Neutrophil (primary cell): Measurements from ENCODE around the gene PTPRD.

ENCODE experiments used
- H3K27ac ChIP-seq: fragments of 200-600 bp; sonication (generic); 2 replicates; pipeline ENCODE4 v1.5.1; 2016; ENCODE audit warnings: mild to moderate bottlenecking, moderate library complexity
- H3K27me3 ChIP-seq: fragments of 200-600 bp; sonication (generic); 2 replicates; pipeline ENCODE4 v1.6.0; 2016; ENCODE audit warnings: mild to moderate bottlenecking
- H3K36me3 ChIP-seq: fragments of 200-600 bp; sonication (generic); 2 replicates; pipeline ENCODE4 v1.5.1; 2017
- H3K4me1 ChIP-seq, 2 experiments: fragments of 200-600 bp in 1 of 2; sonication (generic) in 1 of 2; 1 replicate in 1 of 2; 2 replicates in 1 of 2; pipeline versions ENCODE4 v1.5.1 to v1.6.1; 2013 to 2016; ENCODE audit warnings: low read depth in 1 of 2, low read length in 1 of 2, mild to moderate bottlenecking in 1 of 2, moderate library complexity in 1 of 2; ENCODE audit not compliant: control insufficient read depth in 1 of 2, insufficient read depth in 1 of 2
- H3K4me3 ChIP-seq, 2 experiments: fragments of 200-600 bp in 1 of 2; sonication (generic) in 1 of 2; 1 replicate in 1 of 2; 2 replicates in 1 of 2; pipeline ENCODE4 v1.5.1; 2013 to 2016; ENCODE audit warnings: low read depth in 1 of 2, low read length in 1 of 2, mild to moderate bottlenecking in 1 of 2, moderate library complexity in 1 of 2
- H3K9me3 ChIP-seq: fragments of 200-600 bp; sonication (generic); 2 replicates; pipeline ENCODE4 v1.5.1; 2016
- CTCF ChIP-seq: fragments of 200-600 bp; sonication (generic); IDR thresholded peaks from 2 replicates; pipeline ENCODE4 v1.5.1; 2016; ENCODE audit warnings: antibody characterized with exemption

The PTPRD gene

GRCh38 chr9:10612641-10613398, at the start of gene PTPRD:
PTPRD (minus strand) TSS chr9:10613002.
- Histone ChIP-seq H3K4me1 (no peaks in the 10 kb centered on the region), H3K36me3 (no peaks in the 10 kb centered on the region), H3K4me3 (no peak within 1 kb of the TSS), H3K27ac (no peak within 1 kb of the TSS), H3K27me3 (peaks cover 75% of the 10 kb centered on the region), H3K9me3 (no peaks in the 10 kb centered on the region)
- no peak for TF ChIP-seq CTCF

GRCh38 chr9:10661994-10662393, 49.2 kb upstream of the PTPRD start:
- no peaks in the 10 kb centered on the region for H3K36me3 ChIP-seq
- H3K27me3 ChIP-seq, result no peaks in the 10 kb centered on the region
- no peak overlapping the region for H3K4me3 ChIP-seq
- H3K9me3 ChIP-seq, result peaks cover 3% of the 10 kb centered on the region
- TF ChIP-seq CTCF, result no peak
- H3K4me1 ChIP-seq, result no peaks in the 10 kb centered on the region
- H3K27ac ChIP-seq, result no peak overlapping the region

- H3K36me3 ChIP-seq, result no peaks in the 10 kb centered on the region
- no peak for TF ChIP-seq CTCF
These were observed 48.6 kb upstream of the PTPRD start for GRCh38 chr9:10661376-10661775.

GRCh38 chr9:10651012-10651411, 38.2 kb upstream of the PTPRD start:
- no peaks in the 10 kb centered on the region for H3K27me3 ChIP-seq
- no peaks in the 10 kb centered on the region for H3K36me3 ChIP-seq
- H3K4me3 ChIP-seq, result no peak overlapping the region
- TF ChIP-seq CTCF, result no peak
- no peak overlapping the region for H3K27ac ChIP-seq
- no peaks in the 10 kb centered on the region for H3K9me3 ChIP-seq
- H3K4me1 ChIP-seq, result no peaks in the 10 kb centered on the region

More at GRCh38 chr9:10661376-10661775, 48.6 kb upstream of the PTPRD start:
- Histone ChIP-seq H3K27me3 (no peaks in the 10 kb centered on the region), H3K4me3 (no peak overlapping the region), H3K27ac (no peak overlapping the region), H3K9me3 (peaks cover 3% of the 10 kb centered on the region), H3K4me1 (no peaks in the 10 kb centered on the region)

GRCh38 chr9:10649076-10649475, 36.3 kb upstream of the PTPRD start:
- Histone ChIP-seq H3K4me3 (no peak overlapping the region), H3K27ac (no peak overlapping the region), H3K4me1 (no peaks in the 10 kb centered on the region), H3K9me3 (no peaks in the 10 kb centered on the region), H3K27me3 (no peaks in the 10 kb centered on the region), H3K36me3 (no peaks in the 10 kb centered on the region)
- TF ChIP-seq CTCF, result no peak
